Activated effector memory CD4-positive, alpha-beta T cell treated with Interleukin-2 at 50 U/mL for 16 hours (primary cell): ENCODE results near the gene AOPEP.

ENCODE experiments used
- DNase-seq: peaks from one replicate; pipeline ENCODE4 v3.0.0-alpha.2; 2020

Gene AOPEP

GRCh38 chr9:94975480-94975879 lies 249.0 kb downstream of the AOPEP start:
- no peak for DNase-seq

GRCh38 chr9:94976077-94976476 lies 249.6 kb downstream of the AOPEP start:
- DNase-seq = no peak

- DNase-seq = no peak
Observed at GRCh38 chr9:94977416-94977815, 250.9 kb downstream of the AOPEP start.

- DNase-seq = no peak
Observed at GRCh38 chr9:94979904-94980507, 253.5 kb downstream of the AOPEP start.

GRCh38 chr9:94980947-94981722 lies 254.6 kb downstream of the AOPEP start:
- DNase-seq = no peak

GRCh38 chr9:94981723-94982090 lies 255.2 kb downstream of the AOPEP start:
- DNase-seq = no peak

- DNase-seq = no peak
Observed at GRCh38 chr9:94982211-94982610, 255.7 kb downstream of the AOPEP start.

- no peak for DNase-seq
Observed at GRCh38 chr9:94983552-94983951, 257.1 kb downstream of the AOPEP start.

- DNase-seq = no peak
Observed at GRCh38 chr9:94984891-94985476, 258.5 kb downstream of the AOPEP start.

GRCh38 chr9:94985649-94986048 lies 259.1 kb downstream of the AOPEP start:
- no peak for DNase-seq

GRCh38 chr9:94987731-94988130 lies 261.2 kb downstream of the AOPEP start:
- no peak for DNase-seq

GRCh38 chr9:94990897-94991561 lies 264.5 kb downstream of the AOPEP start:
- no peak for DNase-seq

- DNase-seq = no peak
Observed at GRCh38 chr9:94991961-94992907, 265.7 kb downstream of the AOPEP start.

GRCh38 chr9:94993160-94993820 lies 266.8 kb downstream of the AOPEP start:
- DNase-seq = no peak

- DNase-seq = no peak
Observed at GRCh38 chr9:94993821-94994165, 267.3 kb downstream of the AOPEP start.

- DNase-seq = no peak
Observed at GRCh38 chr9:94995048-94995693, 268.7 kb downstream of the AOPEP start.

- no peak for DNase-seq
Observed at GRCh38 chr9:94996641-94997040, 270.1 kb downstream of the AOPEP start.

GRCh38 chr9:94997727-94998126 lies 271.2 kb downstream of the AOPEP start:
- DNase-seq = no peak

GRCh38 chr9:94999832-95000231 lies 273.3 kb downstream of the AOPEP start:
- no peak for DNase-seq

GRCh38 chr9:95000821-95001220 lies 274.3 kb downstream of the AOPEP start:
- no peak for DNase-seq

GRCh38 chr9:95001720-95002119 lies 275.2 kb downstream of the AOPEP start:
- no peak for DNase-seq
